OCI-LY7 (cell line): Measurements from ENCODE around the gene TNC. TPM values are rescaled to one million over a fixed set of nuclear protein-coding genes. Genes with fewer than 3 reads are reported as not detected.

Source experiments
- BruUV-seq: library from RNA; stranded (reverse); fragments of 400-500 nt; replicated peaks from 2 replicates; lab custom pipeline; 2021; lab: Mats Ljungman, UMichigan
- CTCF ChIA-PET: fragments of 300-600 bp; sonication (Branson Sonifier 250); formaldehyde crosslinking; loops from one replicate; lab custom pipeline; 2022; ENCODE audit warnings: antibody characterized with exemption; ENCODE audit not compliant: unreplicated experiment; lab: Charles Lee
- POLR2A ChIA-PET: fragments of 300-600 bp; sonication (Branson Sonifier 250); formaldehyde crosslinking; loops from one replicate; lab custom pipeline; 2022; ENCODE audit warnings: antibody characterized with exemption; lab: Charles Lee
- DNase-seq: peaks from one replicate; pipeline ENCODE4 v3.0.0-alpha.2; 2015; ENCODE audit warnings: low spot score
- H2AFZ ChIP-seq: fragments of 200-600 bp; sonication (generic), shearing (Covaris generic); 2 replicates; pipeline ENCODE4 v1.6.1; 2014; ENCODE audit warnings: mild to moderate bottlenecking, antibody characterized with exemption, low read length, moderate library complexity
- H3K27ac ChIP-seq: fragments of 200-600 bp; sonication (generic); 2 replicates; pipeline ENCODE4 v1.5.1; 2014; ENCODE audit warnings: mixed run types, low read depth, mild to moderate bottlenecking, moderate library complexity, low read length, inconsistent platforms; ENCODE audit not compliant: poor library complexity, severe bottlenecking
- H3K36me3 ChIP-seq: fragments of 200-600 bp; sonication (generic); 2 replicates; pipeline ENCODE4 v1.6.1; 2014; ENCODE audit warnings: mild to moderate bottlenecking, antibody characterized with exemption, low read length, moderate library complexity, mixed read lengths; ENCODE audit not compliant: insufficient read depth
- H3K4me1 ChIP-seq: fragments of 200-600 bp; sonication (generic); 2 replicates; pipeline ENCODE4 v1.5.1; 2014; ENCODE audit warnings: mild to moderate bottlenecking, low read length; ENCODE audit not compliant: insufficient read depth, poor library complexity, severe bottlenecking
- H3K4me2 ChIP-seq: fragments of 200-600 bp; sonication (generic); 2 replicates; pipeline ENCODE4 v1.6.1; 2014; ENCODE audit warnings: mild to moderate bottlenecking, low read length
- H3K4me3 ChIP-seq: fragments of 200-600 bp; sonication (generic); 2 replicates; pipeline ENCODE4 v1.5.1; 2014; ENCODE audit warnings: mild to moderate bottlenecking, low read depth, low read length; ENCODE audit not compliant: poor library complexity, severe bottlenecking
- H3K79me2 ChIP-seq: fragments of 200-600 bp; sonication (generic); 2 replicates; pipeline ENCODE4 v1.6.1; 2016; ENCODE audit warnings: low read depth, mild to moderate bottlenecking, low read length, moderate library complexity, mixed read lengths; ENCODE audit not compliant: insufficient read depth
- H3K9me2 ChIP-seq: fragments of 200-600 bp; sonication (generic); 2 replicates; pipeline ENCODE4 v1.6.1; 2016; ENCODE audit warnings: mild to moderate bottlenecking, low read length, mixed read lengths; ENCODE audit not compliant: insufficient read depth
- H3K9me3 ChIP-seq: fragments of 200-600 bp; sonication (generic); 2 replicates; pipeline ENCODE4 v1.6.1; 2014; ENCODE audit warnings: mild to moderate bottlenecking, mixed run types, low read length, mixed read lengths
- H4K20me1 ChIP-seq: fragments of 200-600 bp; sonication (generic); 2 replicates; pipeline ENCODE4 v1.6.1; 2014; ENCODE audit warnings: mild to moderate bottlenecking, antibody characterized with exemption, low read length, moderate library complexity, mixed read lengths; ENCODE audit not compliant: insufficient read depth
- CTCF ChIP-seq: fragments of 200-600 bp; sonication (generic); conservative IDR thresholded peaks from 2 replicates; pipeline ENCODE4 v1.5.1; 2014; ENCODE audit warnings: mild to moderate bottlenecking, antibody characterized with exemption, low read length, moderate library complexity, mixed read lengths
- EZH2phosphoT487 ChIP-seq: fragments of 200-600 bp; sonication (generic); IDR thresholded peaks from 2 replicates; pipeline ENCODE4 v1.6.1; 2018; ENCODE audit warnings: low read depth, borderline replicate concordance, mild to moderate bottlenecking, mixed run types, antibody characterized with exemption, low read length, moderate library complexity, mixed read lengths
- intact Hi-C: fragments of 100-400 bp; cut with micrococcal nuclease; formaldehyde crosslinking; loops from one replicate; pipeline ENCODE4 v1.10.0; 2022; ENCODE audit not compliant: unreplicated experiment
- total RNA-seq, 2 experiments: library from RNA; depleted of rRNA in 1 of 2; stranded (reverse); fragments of >200 nt in 1 of 2; shearing (Covaris generic) in 1 of 2; gene quantifications; 2 replicates each; pipeline ENCODE4 v1.2.3, GENCODE V29; 2014 to 2022

Gene TNC
- total RNA-seq, 2 experiments from 2014 or later = not detected

- POLR2A ChIA-PET = interaction anchor here (1.0 kb wide), 1 partner anchor 39 kb away, joined by 3 read pairs; no protein-coding TSS in a partner anchor
- Histone ChIP-seq H3K4me1 (no peaks in the 10 kb centered on the region), H3K36me3 (no peaks in the 10 kb centered on the region), H4K20me1 (no peaks in the 10 kb centered on the region), H2AFZ (no peak overlapping the region), H3K27ac (no peak overlapping the region), H3K79me2 (no peaks in the 10 kb centered on the region), H3K9me2 (no peaks in the 10 kb centered on the region), H3K9me3 (no peaks in the 10 kb centered on the region), H3K4me2 (no peak overlapping the region), H3K4me3 (no peak overlapping the region)
- intact Hi-C loops = no loop called here
- CTCF ChIA-PET = no interaction called here
- BruUV-seq = no TSS peak
- DNase-seq = no peak
- TF ChIP-seq CTCF (no peak), EZH2phosphoT487 (no peak)
Observed at GRCh38 chr9:115058684-115059315, 59.2 kb downstream of the TNC start.

GRCh38 chr9:115058175-115058574, 59.8 kb downstream of the TNC start:
- Histone ChIP-seq H3K79me2 (no peaks in the 10 kb centered on the region), H3K4me2 (no peak overlapping the region), H3K9me3 (no peaks in the 10 kb centered on the region), H3K4me3 (no peak overlapping the region), H4K20me1 (no peaks in the 10 kb centered on the region), H3K27ac (no peak overlapping the region), H3K36me3 (no peaks in the 10 kb centered on the region), H3K4me1 (no peaks in the 10 kb centered on the region), H2AFZ (no peak overlapping the region), H3K9me2 (no peaks in the 10 kb centered on the region)
- TF ChIP-seq CTCF = no peak
- no peak for TF ChIP-seq EZH2phosphoT487
- ChIA-PET CTCF (no interaction called here), POLR2A (interaction anchor here (1.0 kb wide), 1 partner anchor 40 kb away, joined by 3 read pairs; no protein-coding TSS in a partner anchor)
- intact Hi-C loops = no loop called here
- no peak for DNase-seq
- no TSS peak for BruUV-seq

GRCh38 chr9:115057559-115057958, 60.4 kb downstream of the TNC start:
- CTCF ChIA-PET = no interaction called here
- BruUV-seq = no TSS peak

More at GRCh38 chr9:115057559-115057958, 60.4 kb downstream of the TNC start:
- no peaks in the 10 kb centered on the region for H3K79me2 ChIP-seq
- H3K9me2 ChIP-seq = no peaks in the 10 kb centered on the region
- TF ChIP-seq EZH2phosphoT487 = no peak
- TF ChIP-seq CTCF = no peak
- no peak overlapping the region for H3K4me2 ChIP-seq
- no peaks in the 10 kb centered on the region for H3K4me1 ChIP-seq
- no peak overlapping the region for H3K4me3 ChIP-seq
- H3K36me3 ChIP-seq = no peaks in the 10 kb centered on the region
- no peak overlapping the region for H2AFZ ChIP-seq
- POLR2A ChIA-PET = interaction anchor here (1.0 kb wide), 1 partner anchor 41 kb away, joined by 3 read pairs; no protein-coding TSS in a partner anchor
- no peaks in the 10 kb centered on the region for H4K20me1 ChIP-seq
- no peak overlapping the region for H3K27ac ChIP-seq
- DNase-seq = no peak
- intact Hi-C loops = no loop called here
- no peaks in the 10 kb centered on the region for H3K9me3 ChIP-seq
